ENCODE results near the gene KIAA0930. TPM values are rescaled to one million over a fixed set of nuclear protein-coding genes. Genes with fewer than 3 reads are reported as not detected.
"Not testable (repeated sequence)": the region's sequence is repeated elsewhere in the genome, so short reads cannot be mapped to it uniquely, and the experiment has no call there.

The KIAA0930 gene
- total RNA-seq, 1 donor from 2014 or later = 42.5 TPM

- H3K4me1 ChIP-seq = peaks cover 36% of the 10 kb centered on the region
- no peak for DNase-seq (ENCODE audit: extremely low spot score in 2 of 2)
- H3K9me3 ChIP-seq = no peaks in the 10 kb centered on the region
- peak overlapping the region; percentile 73 for H3K27ac ChIP-seq
- intact Hi-C loops (cut with DNase I) = no loop called here
- no peak for TF ChIP-seq CTCF (IDR thresholded peaks at IDR 0.05)
- no peak for TF ChIP-seq POLR2A (IDR thresholded peaks at IDR 0.05)
- TF ChIP-seq POLR2AphosphoS5 (IDR thresholded peaks at IDR 0.05; ENCODE audit: insufficient read depth in 1 of 2, low read depth in 1 of 2) = no peak
- H3K4me3 ChIP-seq = no peak overlapping the region
- no peaks in the 10 kb centered on the region for H3K36me3 ChIP-seq
- H3K27me3 ChIP-seq = no peaks in the 10 kb centered on the region
Observed at GRCh38 chr22:45280587-45280980, 39.9 kb upstream of the KIAA0930 start.

- no peak for TF ChIP-seq CTCF (IDR thresholded peaks at IDR 0.05)
- TF ChIP-seq POLR2A (IDR thresholded peaks at IDR 0.05) = no peak
- TF ChIP-seq POLR2AphosphoS5 (IDR thresholded peaks at IDR 0.05; ENCODE audit: insufficient read depth in 1 of 2, low read depth in 1 of 2) = no peak
- intact Hi-C loops (cut with DNase I) = no loop called here
Observed at GRCh38 chr22:45278125-45278524, 37.4 kb upstream of the KIAA0930 start.

GRCh38 chr22:45277720-45278119, 37.0 kb upstream of the KIAA0930 start:
- peaks cover 25% of the 10 kb centered on the region for H3K4me1 ChIP-seq
- H3K27me3 ChIP-seq; H3K27ac ChIP-seq; H3K36me3 ChIP-seq; intact Hi-C loops (cut with DNase I); DNase-seq (ENCODE audit: extremely low spot score in 2 of 2); H3K9me3 ChIP-seq; H3K4me3 ChIP-seq: not testable (repeated sequence)

More at GRCh38 chr22:45278125-45278524, 37.4 kb upstream of the KIAA0930 start:
- Histone ChIP-seq H3K27ac (peak overlapping the region; percentile 73), H3K9me3 (no peaks in the 10 kb centered on the region), H3K36me3 (no peaks in the 10 kb centered on the region), H3K4me3 (no peak overlapping the region), H3K4me1 (peaks cover 25% of the 10 kb centered on the region), H3K27me3 (no peaks in the 10 kb centered on the region)
- no peak for DNase-seq (ENCODE audit: extremely low spot score in 2 of 2)

GRCh38 chr22:45276507-45277105, 35.9 kb upstream of the KIAA0930 start:
- no peak overlapping the region for H3K4me3 ChIP-seq
- H3K4me1 ChIP-seq = peaks cover 31% of the 10 kb centered on the region
- intact Hi-C loops (cut with DNase I) = no loop called here
- no peak for DNase-seq (ENCODE audit: extremely low spot score in 2 of 2)
- no peaks in the 10 kb centered on the region for H3K27me3 ChIP-seq
- H3K36me3 ChIP-seq = no peaks in the 10 kb centered on the region
- H3K27ac ChIP-seq = no peak overlapping the region
- no peaks in the 10 kb centered on the region for H3K9me3 ChIP-seq
- TF ChIP-seq CTCF (IDR thresholded peaks at IDR 0.05) (no peak), POLR2AphosphoS5 (IDR thresholded peaks at IDR 0.05; ENCODE audit: insufficient read depth in 1 of 2, low read depth in 1 of 2) (no peak), POLR2A (IDR thresholded peaks at IDR 0.05) (no peak)

- H3K36me3 ChIP-seq = no peaks in the 10 kb centered on the region
- no peak for DNase-seq (ENCODE audit: extremely low spot score in 2 of 2)
- no peaks in the 10 kb centered on the region for H3K9me3 ChIP-seq
- intact Hi-C loops (cut with DNase I) = loop anchor here (5.0 kb wide), 1 partner anchor 279 kb away; no protein-coding TSS in a partner anchor
- H3K4me1 ChIP-seq = peaks cover 18% of the 10 kb centered on the region
- no peak overlapping the region for H3K4me3 ChIP-seq
- TF ChIP-seq POLR2AphosphoS5 (IDR thresholded peaks at IDR 0.05; ENCODE audit: insufficient read depth in 1 of 2, low read depth in 1 of 2) = no peak
- no peak for TF ChIP-seq CTCF (IDR thresholded peaks at IDR 0.05)
- TF ChIP-seq POLR2A (IDR thresholded peaks at IDR 0.05) = no peak
- H3K27me3 ChIP-seq = no peaks in the 10 kb centered on the region
- H3K27ac ChIP-seq = no peak overlapping the region
Observed at GRCh38 chr22:45273452-45274075, 32.9 kb upstream of the KIAA0930 start.
